Natural killer cell (primary cell): ENCODE results near the gene DOCK4. TPM values are rescaled to one million over a fixed set of nuclear protein-coding genes. Genes with fewer than 3 reads are reported as not detected.

Experiments used
- ATAC-seq, 3 donors: fragments of 150-1000 bp in 2 of 3; fragments of 200-7000 bp in 1 of 3; cut with Tn5 transposase; 1 replicate in 1 of 3; 2 replicates in 2 of 3; pipeline ENCODE4 v1.10.0; 2021; ENCODE audit warnings: mild to moderate bottlenecking in 2 of 3, moderate library complexity in 2 of 3
- DNase-seq, 2 donors: peaks; one replicate each; pipeline versions ENCODE4 v3.0.0 to v3.0.0-alpha.2; 2013 to 2021; ENCODE audit warnings: mixed read lengths in 1 of 2
- H3K27ac ChIP-seq: one replicate; pipeline ENCODE4 v1.5.1; 2013; ENCODE audit warnings: mild to moderate bottlenecking, low read length
- H3K27me3 ChIP-seq: one replicate; pipeline ENCODE4 v1.6.1; 2013; ENCODE audit warnings: low read length; ENCODE audit not compliant: control insufficient read depth, insufficient read depth
- H3K36me3 ChIP-seq: one replicate; pipeline ENCODE4 v1.6.1; 2013; ENCODE audit warnings: low read length; ENCODE audit not compliant: control insufficient read depth, insufficient read depth
- H3K4me1 ChIP-seq: one replicate; pipeline ENCODE4 v1.6.1; 2013; ENCODE audit warnings: low read length; ENCODE audit not compliant: control insufficient read depth, insufficient read depth
- H3K4me3 ChIP-seq: one replicate; pipeline ENCODE4 v1.5.1; 2013; ENCODE audit warnings: low read length
- H3K9me3 ChIP-seq: one replicate; pipeline ENCODE4 v1.6.1; 2013; ENCODE audit warnings: low read length; ENCODE audit not compliant: control insufficient read depth, insufficient read depth
- H3K27ac Mint-ChIP-seq, 2 donors: one replicate each; pipeline ENCODE4 v1.8.0; 2022; ENCODE audit warnings: mild to moderate bottlenecking in 2 of 2, mixed read lengths in 2 of 2, moderate library complexity in 1 of 2
- H3K27me3 Mint-ChIP-seq, 2 donors: one replicate each; pipeline ENCODE4 v1.8.0; 2022; ENCODE audit warnings: low read depth in 2 of 2, mixed read lengths in 2 of 2
- H3K36me3 Mint-ChIP-seq: one replicate; pipeline ENCODE4 v1.8.0; 2022; ENCODE audit warnings: mixed read lengths
- H3K4me1 Mint-ChIP-seq, 2 donors: one replicate each; pipeline ENCODE4 v1.8.0; 2022; ENCODE audit warnings: mixed read lengths in 2 of 2
- H3K4me3 Mint-ChIP-seq: one replicate; pipeline ENCODE4 v1.8.0; 2022; ENCODE audit warnings: mild to moderate bottlenecking, moderate library complexity, mixed read lengths
- H3K9me3 Mint-ChIP-seq, 2 donors: one replicate each; pipeline ENCODE4 v1.8.0; 2022; ENCODE audit warnings: mixed read lengths in 2 of 2
- WGBS: methylation state at CpG from one replicate; pipeline ENCODE4 v1.1.7; 2013; ENCODE audit warnings: missing lambda C conversion rate; ENCODE audit not compliant: insufficient coverage; 5-methylcytosine and 5-hydroxymethylcytosine counted together
- intact Hi-C: fragments of 100-400 bp; cut with micrococcal nuclease; formaldehyde crosslinking; loops from one replicate; pipeline ENCODE4 v1.14.2; 2022
- total RNA-seq, 4 donors: library from RNA; stranded (reverse); fragments of 120-200 nt in 1 of 4; gene quantifications; one replicate each; pipeline versions ENCODE4 v1.2.3 to v1.2.4, GENCODE V29; 2013 to 2022
- TF ChIP-seq, protein P1 (sequence below): fragments of 200-600 bp; IDR thresholded peaks from one replicate; pipeline ENCODE4 v1.8.0; 2022; ENCODE audit warnings: antibody characterized with exemption

The DOCK4 gene
- total RNA-seq, 3 donors from 2014 or later (not counting 1 experiment from before 2014, with no cell fraction given) = 0.61 to 2.4 (median 0.89) TPM

DNA sequence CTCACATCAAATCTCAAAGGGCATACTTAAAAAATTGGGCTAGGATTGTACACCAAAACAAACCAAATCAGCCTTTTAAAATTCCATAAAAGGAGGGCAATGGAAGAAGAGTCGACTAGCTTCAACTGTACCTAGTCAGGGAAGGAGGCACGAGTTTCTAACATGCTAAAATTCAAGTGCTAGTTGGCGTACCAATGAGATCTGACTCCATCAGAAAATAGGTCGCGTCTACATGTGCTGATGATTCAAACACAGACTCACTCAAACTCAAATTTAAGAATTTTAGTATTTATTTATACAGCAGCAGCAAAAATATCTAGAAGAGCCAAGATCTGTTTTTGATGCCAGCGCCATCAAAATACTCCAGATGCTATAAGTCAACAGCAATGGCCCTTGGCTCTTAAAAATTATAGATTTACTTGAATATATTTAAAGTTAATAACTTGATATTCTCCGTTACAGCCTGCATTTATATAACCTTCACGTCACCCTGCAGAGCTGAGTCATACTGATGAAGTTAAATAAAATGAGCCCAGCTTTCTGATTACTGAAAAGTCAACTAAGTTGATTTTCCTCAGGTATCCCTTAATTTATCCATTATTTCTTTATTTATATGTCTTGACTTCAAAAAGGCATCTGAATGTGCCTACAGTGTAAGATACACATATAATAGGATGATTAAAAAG lies 341.8 kb downstream of the DOCK4 start:
- H3K4me3 ChIP-seq = no peak overlapping the region
- H3K27ac Mint-ChIP-seq = no peak overlapping the region
- H3K27ac ChIP-seq = no peak overlapping the region
- H3K4me3 Mint-ChIP-seq = no peak overlapping the region
- no peaks in the 10 kb centered on the region for H3K4me1 ChIP-seq
- TF ChIP-seq, protein P1, sequence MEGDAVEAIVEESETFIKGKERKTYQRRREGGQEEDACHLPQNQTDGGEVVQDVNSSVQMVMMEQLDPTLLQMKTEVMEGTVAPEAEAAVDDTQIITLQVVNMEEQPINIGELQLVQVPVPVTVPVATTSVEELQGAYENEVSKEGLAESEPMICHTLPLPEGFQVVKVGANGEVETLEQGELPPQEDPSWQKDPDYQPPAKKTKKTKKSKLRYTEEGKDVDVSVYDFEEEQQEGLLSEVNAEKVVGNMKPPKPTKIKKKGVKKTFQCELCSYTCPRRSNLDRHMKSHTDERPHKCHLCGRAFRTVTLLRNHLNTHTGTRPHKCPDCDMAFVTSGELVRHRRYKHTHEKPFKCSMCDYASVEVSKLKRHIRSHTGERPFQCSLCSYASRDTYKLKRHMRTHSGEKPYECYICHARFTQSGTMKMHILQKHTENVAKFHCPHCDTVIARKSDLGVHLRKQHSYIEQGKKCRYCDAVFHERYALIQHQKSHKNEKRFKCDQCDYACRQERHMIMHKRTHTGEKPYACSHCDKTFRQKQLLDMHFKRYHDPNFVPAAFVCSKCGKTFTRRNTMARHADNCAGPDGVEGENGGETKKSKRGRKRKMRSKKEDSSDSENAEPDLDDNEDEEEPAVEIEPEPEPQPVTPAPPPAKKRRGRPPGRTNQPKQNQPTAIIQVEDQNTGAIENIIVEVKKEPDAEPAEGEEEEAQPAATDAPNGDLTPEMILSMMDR = no peak
- no peaks in the 10 kb centered on the region for H3K9me3 ChIP-seq
- no peaks in the 10 kb centered on the region for H3K4me1 Mint-ChIP-seq
- H3K36me3 Mint-ChIP-seq = no peaks in the 10 kb centered on the region
- no peaks in the 10 kb centered on the region for H3K27me3 ChIP-seq
- no peaks in the 10 kb centered on the region for H3K36me3 ChIP-seq
- peaks cover 2 to 3% of the 10 kb centered on the region in 2 donors for H3K9me3 Mint-ChIP-seq
- DNase-seq (no peak), ATAC-seq (no peak)
- H3K27me3 Mint-ChIP-seq = no peaks in the 10 kb centered on the region
- 84% methylated on average over 7 of the region's 8 CpGs for WGBS
- intact Hi-C loops = no loop called here

DNA sequence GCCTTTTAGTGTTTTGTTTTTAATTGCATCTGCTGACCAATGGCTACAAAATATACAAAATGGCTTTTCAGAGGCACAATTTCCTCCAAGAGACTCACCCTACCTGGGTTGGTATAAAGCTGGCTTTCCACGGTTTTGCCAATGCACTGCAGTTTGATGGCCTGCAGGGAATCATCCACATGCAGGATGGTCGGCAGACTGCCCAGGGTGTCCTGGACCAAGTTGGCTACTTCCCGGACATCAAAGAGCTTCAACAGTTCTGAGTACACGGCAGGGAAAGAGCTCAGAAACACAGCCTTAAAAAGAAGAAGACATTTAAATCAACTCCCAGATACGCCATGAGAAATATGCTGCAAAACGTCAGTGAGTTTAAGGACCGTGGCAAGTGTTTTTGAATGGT lies 342.9 kb downstream of the DOCK4 start:
- Histone ChIP-seq H3K27ac (no peak overlapping the region), H3K27me3 (no peaks in the 10 kb centered on the region), H3K4me3 (no peak overlapping the region), H3K36me3 (no peaks in the 10 kb centered on the region), H3K9me3 (no peaks in the 10 kb centered on the region), H3K4me1 (no peaks in the 10 kb centered on the region)
- ATAC-seq (no peak), DNase-seq (no peak)
- Mint-ChIP-seq H3K4me1 (no peaks in the 10 kb centered on the region), H3K36me3 (no peaks in the 10 kb centered on the region), H3K9me3 (peaks cover 2 to 3% of the 10 kb centered on the region in 2 donors), H3K4me3 (no peak overlapping the region), H3K27ac (no peak overlapping the region), H3K27me3 (no peaks in the 10 kb centered on the region)
- TF ChIP-seq, protein P1 = no peak
- intact Hi-C loops = no loop called here
- WGBS = 90% methylated on average over 7 of the region's 7 CpGs

DNA sequence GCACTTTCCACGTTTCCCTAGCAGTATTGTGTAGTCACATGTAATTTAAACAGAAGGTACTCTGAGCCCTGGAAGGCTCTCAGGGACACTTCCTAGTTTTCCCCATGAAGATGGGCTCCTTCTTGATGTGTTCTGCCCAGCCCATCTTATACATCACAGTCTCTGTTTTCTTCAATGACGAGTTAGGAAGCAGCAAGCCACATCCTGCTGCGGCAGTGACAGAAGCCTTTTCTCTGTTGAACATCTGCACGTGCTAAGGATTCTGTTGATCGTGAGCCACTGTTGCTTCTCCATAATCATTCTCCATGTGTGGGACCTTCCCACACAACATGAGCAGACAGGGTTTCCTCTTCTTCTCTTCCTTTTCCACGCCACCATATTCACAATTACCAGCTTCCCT lies 346.0 kb downstream of the DOCK4 start:
- no peak for DNase-seq
- 67% methylated on average over 6 of the region's 6 CpGs for WGBS
- no peak overlapping the region for H3K27ac ChIP-seq
- Mint-ChIP-seq H3K4me1 (no peaks in the 10 kb centered on the region), H3K36me3 (no peaks in the 10 kb centered on the region), H3K4me3 (no peak overlapping the region), H3K27me3 (no peaks in the 10 kb centered on the region), H3K27ac (no peak overlapping the region), H3K9me3 (peaks cover 2 to 3% of the 10 kb centered on the region in 2 donors)
- no peaks in the 10 kb centered on the region for H3K27me3 ChIP-seq
- intact Hi-C loops = no loop called here
- H3K9me3 ChIP-seq = no peaks in the 10 kb centered on the region
- no peaks in the 10 kb centered on the region for H3K4me1 ChIP-seq
- H3K4me3 ChIP-seq = no peak overlapping the region
- no peaks in the 10 kb centered on the region for H3K36me3 ChIP-seq
- TF ChIP-seq, protein P1 = no peak
- ATAC-seq = no peak

DNA sequence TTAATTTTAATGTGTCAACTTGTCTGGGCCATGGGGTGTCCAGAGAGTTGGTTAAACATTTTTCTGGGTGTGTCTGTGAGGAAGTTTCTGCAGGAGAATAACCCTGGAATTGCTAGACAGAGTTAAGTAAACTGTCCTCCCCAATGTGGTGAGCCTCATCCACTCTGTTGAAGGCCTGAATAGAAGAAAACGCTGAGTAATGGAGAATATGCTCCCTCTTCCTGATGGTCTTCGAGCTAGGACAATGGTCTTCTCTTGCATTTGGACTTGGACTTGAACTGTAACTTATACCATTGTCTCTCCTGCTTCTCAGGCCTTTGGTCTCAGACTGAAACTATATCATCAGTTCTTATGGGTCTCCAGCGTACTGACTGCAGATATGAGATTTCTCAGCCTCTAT lies 347.9 kb downstream of the DOCK4 start:
- no peaks in the 10 kb centered on the region for H3K36me3 ChIP-seq
- Mint-ChIP-seq H3K27ac (no peak overlapping the region), H3K27me3 (no peaks in the 10 kb centered on the region), H3K9me3 (peaks cover 2 to 3% of the 10 kb centered on the region in 2 donors), H3K36me3 (no peaks in the 10 kb centered on the region), H3K4me3 (no peak overlapping the region), H3K4me1 (no peaks in the 10 kb centered on the region)
- H3K27me3 ChIP-seq = no peaks in the 10 kb centered on the region
- H3K4me3 ChIP-seq = no peak overlapping the region
- 90% methylated on average over 3 of the region's 3 CpGs for WGBS
- ATAC-seq = no peak
- DNase-seq = no peak
- TF ChIP-seq, protein P1 = no peak
- H3K9me3 ChIP-seq = no peaks in the 10 kb centered on the region
- no peak overlapping the region for H3K27ac ChIP-seq
- H3K4me1 ChIP-seq = no peaks in the 10 kb centered on the region
- intact Hi-C loops = no loop called here
